ENCODE data around the gene HSPA1A.

HSPA1A gene

DNA sequence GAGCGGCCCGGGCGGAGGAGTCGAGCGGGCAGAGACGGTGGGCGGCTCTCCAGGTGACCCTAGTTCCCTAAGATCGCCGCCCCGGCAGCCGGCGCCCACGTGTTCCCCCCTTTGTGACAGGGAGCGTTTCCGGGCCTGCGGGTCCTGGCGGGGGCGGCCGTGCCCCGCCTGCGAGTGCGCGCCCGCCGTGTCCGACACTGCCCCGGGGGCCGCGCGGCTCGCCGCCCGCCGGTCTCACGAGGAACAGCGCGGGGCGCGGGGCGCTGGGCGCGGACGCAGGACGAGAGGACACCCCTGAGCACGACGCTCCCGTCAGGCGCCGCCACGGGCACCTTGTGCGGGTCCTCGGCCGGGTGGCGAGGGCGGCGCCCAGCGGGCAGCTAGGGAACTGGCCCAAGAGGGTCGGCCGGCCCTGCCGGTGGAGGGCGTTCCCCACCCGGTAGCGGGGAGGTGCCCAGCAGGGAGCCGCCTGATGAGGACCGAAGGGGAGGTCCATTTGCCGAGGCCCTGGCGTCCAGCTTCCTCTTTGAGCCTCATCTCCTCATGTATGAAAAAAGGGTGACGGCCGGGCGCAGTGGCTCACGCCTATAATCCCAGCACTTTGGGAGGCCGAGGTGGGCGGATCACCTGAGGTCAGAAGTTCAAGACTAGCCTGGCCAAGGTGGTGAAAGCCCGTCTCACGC is 19.6 kb upstream of the HSPA1A start, which contains the start of gene VARS1 (continued):
- TF ChIP-seq ZSCAN23 (tag by site-specific recombination; IDR thresholded peaks at IDR 0.05) (0 out of 2 replicates have a peak, but pooled peaks have one; percentile 32), ZNF664 (tag by site-specific recombination; IDR thresholded peaks at IDR 0.05) (no peak), FEZF1 (tag by site-specific recombination; IDR thresholded peaks at IDR 0.05) (no peak), ZNF10 (tag by site-specific recombination; IDR thresholded peaks at IDR 0.05) (peak; percentile 94), ZNF354C (tag by site-specific recombination; IDR thresholded peaks at IDR 0.05; ENCODE audit: borderline replicate concordance, low read depth) (no peak), ZNF37A (tag by site-specific recombination; IDR thresholded peaks at IDR 0.05) (no peak), ZNF610 (tag by site-specific recombination; IDR thresholded peaks at IDR 0.05; ENCODE audit: borderline replicate concordance) (no peak), ZBTB20 (tag by site-specific recombination; IDR thresholded peaks at IDR 0.05) (peak; percentile 24; the same call in 1 of the 2 replicates), ZBTB48 (tag by site-specific recombination; IDR thresholded peaks at IDR 0.05) (no peak; the same call in 1 of the 2 replicates), ZFHX2 (tag by site-specific recombination; conservative IDR thresholded peaks at IDR 0.05) (peak; percentile 91), ZNF561 (tag by site-specific recombination; IDR thresholded peaks at IDR 0.05; ENCODE audit: borderline replicate concordance) (0 out of 2 replicates have a peak, but pooled peaks have one; percentile 59), GFI1B (tag by site-specific recombination; IDR thresholded peaks at IDR 0.05) (no peak), ZNF221 (tag by site-specific recombination; IDR thresholded peaks at IDR 0.05; ENCODE audit: borderline replicate concordance) (peak; percentile 68; the same call in 1 of the 2 replicates), IKZF3 (tag by site-specific recombination; IDR thresholded peaks at IDR 0.05) (peak; percentile 62), ZNF555 (tag by site-specific recombination; conservative IDR thresholded peaks at IDR 0.05) (no peak), ZNF529 (tag by site-specific recombination; IDR thresholded peaks at IDR 0.05; ENCODE audit: insufficient replicate concordance) (no peak), ZNF350 (tag by site-specific recombination; IDR thresholded peaks at IDR 0.05) (no peak), ZNF621 (tag by site-specific recombination; IDR thresholded peaks at IDR 0.05) (no peak), ZNF133 (tag by site-specific recombination; IDR thresholded peaks at IDR 0.05) (no peak), HOXC10 (CRISPR knock-in tag; IDR thresholded peaks at IDR 0.05) (no peak)
- TF ChIP-seq, protein P1, sequence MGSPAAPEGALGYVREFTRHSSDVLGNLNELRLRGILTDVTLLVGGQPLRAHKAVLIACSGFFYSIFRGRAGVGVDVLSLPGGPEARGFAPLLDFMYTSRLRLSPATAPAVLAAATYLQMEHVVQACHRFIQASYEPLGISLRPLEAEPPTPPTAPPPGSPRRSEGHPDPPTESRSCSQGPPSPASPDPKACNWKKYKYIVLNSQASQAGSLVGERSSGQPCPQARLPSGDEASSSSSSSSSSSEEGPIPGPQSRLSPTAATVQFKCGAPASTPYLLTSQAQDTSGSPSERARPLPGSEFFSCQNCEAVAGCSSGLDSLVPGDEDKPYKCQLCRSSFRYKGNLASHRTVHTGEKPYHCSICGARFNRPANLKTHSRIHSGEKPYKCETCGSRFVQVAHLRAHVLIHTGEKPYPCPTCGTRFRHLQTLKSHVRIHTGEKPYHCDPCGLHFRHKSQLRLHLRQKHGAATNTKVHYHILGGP (tag by site-specific recombination; IDR thresholded peaks at IDR 0.05) = no peak
- TF ChIP-seq, protein P2, sequence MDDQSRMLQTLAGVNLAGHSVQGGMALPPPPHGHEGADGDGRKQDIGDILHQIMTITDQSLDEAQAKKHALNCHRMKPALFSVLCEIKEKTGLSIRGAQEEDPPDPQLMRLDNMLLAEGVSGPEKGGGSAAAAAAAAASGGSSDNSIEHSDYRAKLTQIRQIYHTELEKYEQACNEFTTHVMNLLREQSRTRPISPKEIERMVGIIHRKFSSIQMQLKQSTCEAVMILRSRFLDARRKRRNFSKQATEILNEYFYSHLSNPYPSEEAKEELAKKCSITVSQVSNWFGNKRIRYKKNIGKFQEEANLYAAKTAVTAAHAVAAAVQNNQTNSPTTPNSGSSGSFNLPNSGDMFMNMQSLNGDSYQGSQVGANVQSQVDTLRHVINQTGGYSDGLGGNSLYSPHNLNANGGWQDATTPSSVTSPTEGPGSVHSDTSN (CRISPR knock-in tag; IDR thresholded peaks at IDR 0.05) = peak; percentile 82
- TF ChIP-seq, protein P3, sequence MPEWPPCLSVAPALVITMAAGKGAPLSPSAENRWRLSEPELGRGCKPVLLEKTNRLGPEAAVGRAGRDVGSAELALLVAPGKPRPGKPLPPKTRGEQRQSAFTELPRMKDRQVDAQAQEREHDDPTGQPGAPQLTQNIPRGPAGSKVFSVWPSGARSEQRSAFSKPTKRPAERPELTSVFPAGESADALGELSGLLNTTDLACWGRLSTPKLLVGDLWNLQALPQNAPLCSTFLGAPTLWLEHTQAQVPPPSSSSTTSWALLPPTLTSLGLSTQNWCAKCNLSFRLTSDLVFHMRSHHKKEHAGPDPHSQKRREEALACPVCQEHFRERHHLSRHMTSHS (tag by site-specific recombination; IDR thresholded peaks at IDR 0.05) = no peak
- TF ChIP-seq, protein P4, sequence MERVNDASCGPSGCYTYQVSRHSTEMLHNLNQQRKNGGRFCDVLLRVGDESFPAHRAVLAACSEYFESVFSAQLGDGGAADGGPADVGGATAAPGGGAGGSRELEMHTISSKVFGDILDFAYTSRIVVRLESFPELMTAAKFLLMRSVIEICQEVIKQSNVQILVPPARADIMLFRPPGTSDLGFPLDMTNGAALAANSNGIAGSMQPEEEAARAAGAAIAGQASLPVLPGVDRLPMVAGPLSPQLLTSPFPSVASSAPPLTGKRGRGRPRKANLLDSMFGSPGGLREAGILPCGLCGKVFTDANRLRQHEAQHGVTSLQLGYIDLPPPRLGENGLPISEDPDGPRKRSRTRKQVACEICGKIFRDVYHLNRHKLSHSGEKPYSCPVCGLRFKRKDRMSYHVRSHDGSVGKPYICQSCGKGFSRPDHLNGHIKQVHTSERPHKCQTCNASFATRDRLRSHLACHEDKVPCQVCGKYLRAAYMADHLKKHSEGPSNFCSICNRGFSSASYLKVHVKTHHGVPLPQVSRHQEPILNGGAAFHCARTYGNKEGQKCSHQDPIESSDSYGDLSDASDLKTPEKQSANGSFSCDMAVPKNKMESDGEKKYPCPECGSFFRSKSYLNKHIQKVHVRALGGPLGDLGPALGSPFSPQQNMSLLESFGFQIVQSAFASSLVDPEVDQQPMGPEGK (tag by site-specific recombination; IDR thresholded peaks at IDR 0.05) = peak; percentile 81
- TF ChIP-seq, protein P5, sequence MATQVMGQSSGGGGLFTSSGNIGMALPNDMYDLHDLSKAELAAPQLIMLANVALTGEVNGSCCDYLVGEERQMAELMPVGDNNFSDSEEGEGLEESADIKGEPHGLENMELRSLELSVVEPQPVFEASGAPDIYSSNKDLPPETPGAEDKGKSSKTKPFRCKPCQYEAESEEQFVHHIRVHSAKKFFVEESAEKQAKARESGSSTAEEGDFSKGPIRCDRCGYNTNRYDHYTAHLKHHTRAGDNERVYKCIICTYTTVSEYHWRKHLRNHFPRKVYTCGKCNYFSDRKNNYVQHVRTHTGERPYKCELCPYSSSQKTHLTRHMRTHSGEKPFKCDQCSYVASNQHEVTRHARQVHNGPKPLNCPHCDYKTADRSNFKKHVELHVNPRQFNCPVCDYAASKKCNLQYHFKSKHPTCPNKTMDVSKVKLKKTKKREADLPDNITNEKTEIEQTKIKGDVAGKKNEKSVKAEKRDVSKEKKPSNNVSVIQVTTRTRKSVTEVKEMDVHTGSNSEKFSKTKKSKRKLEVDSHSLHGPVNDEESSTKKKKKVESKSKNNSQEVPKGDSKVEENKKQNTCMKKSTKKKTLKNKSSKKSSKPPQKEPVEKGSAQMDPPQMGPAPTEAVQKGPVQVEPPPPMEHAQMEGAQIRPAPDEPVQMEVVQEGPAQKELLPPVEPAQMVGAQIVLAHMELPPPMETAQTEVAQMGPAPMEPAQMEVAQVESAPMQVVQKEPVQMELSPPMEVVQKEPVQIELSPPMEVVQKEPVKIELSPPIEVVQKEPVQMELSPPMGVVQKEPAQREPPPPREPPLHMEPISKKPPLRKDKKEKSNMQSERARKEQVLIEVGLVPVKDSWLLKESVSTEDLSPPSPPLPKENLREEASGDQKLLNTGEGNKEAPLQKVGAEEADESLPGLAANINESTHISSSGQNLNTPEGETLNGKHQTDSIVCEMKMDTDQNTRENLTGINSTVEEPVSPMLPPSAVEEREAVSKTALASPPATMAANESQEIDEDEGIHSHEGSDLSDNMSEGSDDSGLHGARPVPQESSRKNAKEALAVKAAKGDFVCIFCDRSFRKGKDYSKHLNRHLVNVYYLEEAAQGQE (tag by site-specific recombination; IDR thresholded peaks at IDR 0.05) = no peak; the same call in 1 of the 2 replicates
- TF ChIP-seq, protein P6, sequence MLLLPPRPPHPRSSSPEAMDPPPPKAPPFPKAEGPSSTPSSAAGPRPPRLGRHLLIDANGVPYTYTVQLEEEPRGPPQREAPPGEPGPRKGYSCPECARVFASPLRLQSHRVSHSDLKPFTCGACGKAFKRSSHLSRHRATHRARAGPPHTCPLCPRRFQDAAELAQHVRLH (tag by site-specific recombination; IDR thresholded peaks at IDR 0.05) = peak; percentile 35; the same call in 1 of the 2 replicates
- TF ChIP-seq, protein P7, sequence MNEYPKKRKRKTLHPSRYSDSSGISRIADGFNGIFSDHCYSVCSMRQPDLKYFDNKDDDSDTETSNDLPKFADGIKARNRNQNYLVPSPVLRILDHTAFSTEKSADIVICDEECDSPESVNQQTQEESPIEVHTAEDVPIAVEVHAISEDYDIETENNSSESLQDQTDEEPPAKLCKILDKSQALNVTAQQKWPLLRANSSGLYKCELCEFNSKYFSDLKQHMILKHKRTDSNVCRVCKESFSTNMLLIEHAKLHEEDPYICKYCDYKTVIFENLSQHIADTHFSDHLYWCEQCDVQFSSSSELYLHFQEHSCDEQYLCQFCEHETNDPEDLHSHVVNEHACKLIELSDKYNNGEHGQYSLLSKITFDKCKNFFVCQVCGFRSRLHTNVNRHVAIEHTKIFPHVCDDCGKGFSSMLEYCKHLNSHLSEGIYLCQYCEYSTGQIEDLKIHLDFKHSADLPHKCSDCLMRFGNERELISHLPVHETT (tag by site-specific recombination; IDR thresholded peaks at IDR 0.05) = no peak

Data from HEK293 (cell line).